Choroid plexus epithelial cell (primary cell): Measurements from ENCODE around the gene CELF4.
"Not testable (repeated sequence)": the region's sequence is repeated elsewhere in the genome, so short reads cannot be mapped to it uniquely, and the experiment has no call there.

Experiments used
- DNase-seq: peaks from one replicate; pipeline ENCODE4 v3.0.0-alpha.2; 2010; ENCODE audit warnings: low read depth
- H3K4me3 ChIP-seq: 2 replicates; pipeline ENCODE4 v1.5.1; 2011; ENCODE audit warnings: low read depth, mild to moderate bottlenecking, control low read depth, low read length, moderate library complexity
- CTCF ChIP-seq: conservative IDR thresholded peaks from 2 replicates; pipeline ENCODE4 v1.5.1; 2011; ENCODE audit warnings: low read depth, mild to moderate bottlenecking, control low read depth, inconsistent platforms, low read length, moderate library complexity

CELF4 gene

DNA sequence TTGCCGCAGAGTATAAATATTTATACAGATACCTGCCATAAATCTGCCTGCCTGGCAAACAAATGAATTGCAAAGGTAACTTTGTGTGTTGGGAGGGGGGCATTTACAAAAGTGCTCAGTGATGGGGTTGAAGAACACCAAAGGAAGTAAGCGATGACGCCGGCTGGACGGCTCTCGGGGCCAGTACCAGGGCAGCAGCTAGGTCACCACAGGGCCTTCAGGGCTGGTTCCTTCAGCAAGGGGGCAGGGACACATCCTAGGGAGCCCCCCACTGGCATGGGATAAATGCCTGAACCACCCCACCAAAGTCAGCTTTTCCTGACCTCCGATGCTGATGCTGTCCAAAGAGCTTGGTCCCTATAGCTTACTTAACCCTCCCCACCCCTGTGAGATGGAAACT is 190.4 kb downstream of the CELF4 start:
- TF ChIP-seq CTCF: no peak
- no peak for DNase-seq

GRCh38 chr18:37368110-37368954 is 197.3 kb downstream of the CELF4 start:
- H3K4me3 ChIP-seq: no peak overlapping the region
- no peak for DNase-seq
- TF ChIP-seq CTCF: no peak

More for the DNA sequence above, 190.4 kb downstream of the CELF4 start:
- H3K4me3 ChIP-seq: no peak overlapping the region

GRCh38 chr18:37364237-37364636 is 201.4 kb downstream of the CELF4 start:
- DNase-seq: no peak
- TF ChIP-seq CTCF: no peak
- no peak overlapping the region for H3K4me3 ChIP-seq

GRCh38 chr18:37362158-37362890 is 203.3 kb downstream of the CELF4 start:
- TF ChIP-seq CTCF: no peak
- H3K4me3 ChIP-seq: no peak overlapping the region
- no peak for DNase-seq

DNA sequence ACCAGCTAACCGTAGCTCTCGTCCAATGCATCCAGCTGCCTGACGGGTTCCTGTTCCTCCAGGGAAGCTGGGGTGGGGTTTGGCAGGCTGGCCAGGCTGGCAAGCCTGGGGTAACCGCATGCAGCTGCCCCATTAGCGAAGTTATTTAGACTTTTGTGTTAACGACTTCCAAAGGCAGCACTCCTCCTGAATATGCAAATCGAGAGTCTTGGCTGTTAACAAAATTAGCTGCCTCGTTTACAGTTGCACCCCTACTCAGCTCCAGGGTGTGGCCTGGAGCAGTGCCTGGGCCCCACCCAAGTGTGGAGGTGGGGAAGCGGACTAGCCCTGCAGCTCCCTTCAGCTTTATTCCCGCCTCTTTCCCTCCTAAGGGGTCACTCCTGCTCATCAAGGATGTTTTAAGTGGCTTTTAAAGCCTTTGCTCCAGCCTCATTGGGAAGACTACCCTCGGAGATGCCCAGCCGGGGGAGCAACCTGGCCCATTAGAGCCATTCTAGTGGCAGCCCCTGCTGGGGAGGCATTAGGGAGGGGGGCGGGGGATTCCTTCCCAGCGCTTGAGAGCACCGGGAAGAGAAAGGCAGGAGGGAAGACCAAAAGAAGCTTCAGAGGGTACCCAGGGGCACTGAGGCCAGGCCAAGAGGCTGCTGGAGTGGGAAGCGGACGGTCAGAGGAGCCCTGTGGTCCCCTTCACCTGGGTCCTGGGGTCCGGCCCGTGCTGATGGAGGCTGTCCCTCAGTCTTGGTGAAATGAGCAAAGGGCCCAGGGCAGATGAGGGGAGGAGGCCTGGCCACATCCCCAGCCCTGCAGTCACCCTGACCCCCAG is 204.1 kb downstream of the CELF4 start:
- TF ChIP-seq CTCF: no peak
- no peak for DNase-seq
- no peak overlapping the region for H3K4me3 ChIP-seq

DNA sequence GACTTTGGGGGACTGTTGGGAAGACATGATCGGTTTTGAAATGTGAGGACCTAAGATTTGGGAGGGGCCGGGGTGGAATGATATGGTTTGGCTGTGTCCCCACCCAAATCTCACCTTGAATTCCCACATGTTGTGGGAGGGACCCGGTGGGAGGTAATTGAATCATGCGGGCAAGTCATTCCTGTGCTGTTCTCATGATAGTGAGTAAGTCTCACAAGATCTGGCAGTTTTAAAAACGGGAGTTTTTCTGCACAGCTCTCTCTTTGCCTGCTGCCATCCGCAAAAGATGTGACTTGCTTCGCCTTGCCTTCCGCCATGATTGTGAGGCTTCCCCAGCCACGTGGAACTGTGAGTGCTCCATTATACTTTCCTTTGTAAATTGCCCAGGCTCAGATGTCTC is 207.5 kb downstream of the CELF4 start:
- not testable (repeated sequence) for H3K4me3 ChIP-seq, DNase-seq

DNA sequence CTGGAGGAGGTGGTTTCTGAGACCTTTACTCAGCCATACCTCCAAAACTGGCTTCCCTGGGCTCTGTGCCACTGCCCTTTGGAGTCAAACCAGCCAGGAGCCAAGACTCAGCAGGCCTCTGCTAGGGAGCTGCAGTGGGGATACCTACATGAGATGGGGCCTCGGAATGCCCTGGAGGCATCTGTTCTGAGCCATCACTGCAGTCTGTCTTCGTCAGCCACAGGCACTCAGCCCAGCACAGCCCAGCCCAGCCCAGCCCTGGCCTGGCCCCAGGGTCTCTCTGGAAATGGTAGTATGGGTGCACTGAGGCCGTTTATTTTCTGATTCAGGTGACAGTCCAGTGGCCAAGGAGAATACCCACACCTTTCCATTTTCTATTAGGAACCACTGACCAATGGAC is 209.8 kb downstream of the CELF4 start:
- no peak overlapping the region for H3K4me3 ChIP-seq
- no peak for TF ChIP-seq CTCF
- DNase-seq: no peak
